Panc1 (cell line): ENCODE data around the gene OR4K17. TPM values are rescaled to one million over a fixed set of nuclear protein-coding genes. Genes with fewer than 3 reads are reported as not detected.

ENCODE experiments used
- ATAC-seq: fragments of 200-7000 bp; cut with Tn5 transposase; 2 replicates; pipeline ENCODE4 v1.9.1; 2020; ENCODE audit warnings: mild to moderate bottlenecking, moderate library complexity
- BruUV-seq: library from RNA; stranded (reverse); fragments of 400-500 nt; replicated peaks from 2 replicates; lab custom pipeline; 2021; lab: Mats Ljungman, UMichigan
- CTCF ChIA-PET: fragments of 300-600 bp; sonication (Branson Sonifier 250); formaldehyde crosslinking; loops from one replicate; lab custom pipeline; 2022; ENCODE audit warnings: antibody characterized with exemption; lab: Charles Lee
- POLR2A ChIA-PET: fragments of 300-600 bp; sonication (Branson Sonifier 250); formaldehyde crosslinking; loops from one replicate; lab custom pipeline; 2022; ENCODE audit warnings: antibody characterized with exemption; lab: Charles Lee
- DNase-seq: peaks from one replicate; pipeline ENCODE4 v3.0.0-alpha.2; 2010; ENCODE audit warnings: low read depth, low spot score
- H3K27ac ChIP-seq: 2 replicates; pipeline ENCODE4 v1.5.1; 2011; ENCODE audit warnings: mild to moderate bottlenecking, low read length, inconsistent platforms
- H3K27me3 ChIP-seq: fragments of 200-500 bp; sonication (Bioruptor generic); 2 replicates; pipeline ENCODE4 v1.6.0; 2014; ENCODE audit warnings: low read length, inconsistent platforms; ENCODE audit not compliant: control insufficient read depth, insufficient read depth
- H3K36me3 ChIP-seq: fragments of 200-500 bp; sonication (Bioruptor generic); 2 replicates; pipeline ENCODE4 v1.5.1; 2014; ENCODE audit warnings: inconsistent platforms, mild to moderate bottlenecking, low read length, moderate library complexity; ENCODE audit not compliant: control insufficient read depth, insufficient read depth
- H3K4me1 ChIP-seq: 2 replicates; pipeline ENCODE4 v1.5.1; 2011; ENCODE audit warnings: inconsistent platforms, mild to moderate bottlenecking, low read length, moderate library complexity; ENCODE audit not compliant: control insufficient read depth, insufficient read depth
- H3K4me3 ChIP-seq, 2 experiments: 2 replicates each; pipeline ENCODE4 v1.5.1; 2011 to 2012; ENCODE audit warnings: low read depth in 2 of 2, low read length in 2 of 2, mild to moderate bottlenecking in 2 of 2, inconsistent platforms in 1 of 2, moderate library complexity in 1 of 2
- H3K9me3 ChIP-seq: fragments of 200-500 bp; sonication (Bioruptor generic); 2 replicates; pipeline ENCODE4 v1.5.1; 2014; ENCODE audit warnings: low read depth, mild to moderate bottlenecking, inconsistent platforms, low read length, moderate library complexity; ENCODE audit not compliant: control insufficient read depth, insufficient read depth
- POLR2AphosphoS5 ChIP-seq: IDR thresholded peaks from 2 replicates; pipeline ENCODE4 v1.6.1; 2012; ENCODE audit warnings: mild to moderate bottlenecking, low read depth, low read length, moderate library complexity
- SIN3A ChIP-seq: IDR thresholded peaks from 2 replicates; pipeline ENCODE4 v1.6.1; 2012; ENCODE audit warnings: low read depth, mild to moderate bottlenecking, low read length, moderate library complexity, borderline replicate concordance; ENCODE audit not compliant: insufficient read depth
- TCF7L2 ChIP-seq: IDR thresholded peaks from 2 replicates; pipeline ENCODE4 v1.6.1; 2011; ENCODE audit warnings: mild to moderate bottlenecking, low read depth, low read length, inconsistent platforms
- in situ Hi-C: cut with HindIII; loops from 2 replicates; pipeline ENCODE4 v1.10.0; 2016; ENCODE audit warnings: low sequenced_read_pairs, low pct_unique_long_range_greater_than_20kb
- intact Hi-C: fragments of 100-400 bp; cut with micrococcal nuclease; formaldehyde crosslinking; loops from one replicate; pipeline ENCODE4 v1.10.0; 2022; ENCODE audit not compliant: unreplicated experiment
- total RNA-seq: library from RNA; stranded (reverse); gene quantifications from one replicate; pipeline ENCODE4 v1.2.1, GENCODE V29; 2021; ENCODE audit not compliant: unreplicated experiment
- TF ChIP-seq, protein P1 (sequence below), 2 experiments: IDR thresholded peaks; 2 replicates each; pipeline ENCODE4 v1.6.1; 2011 to 2012; ENCODE audit warnings: low read depth in 2 of 2, control low read depth in 1 of 2, low read length in 1 of 2, mild to moderate bottlenecking in 1 of 2, moderate library complexity in 1 of 2; ENCODE audit not compliant: insufficient read depth in 1 of 2
- TF ChIP-seq, protein P2 (sequence below): fragments of 450-650 bp; IDR thresholded peaks from 2 replicates; pipeline ENCODE4 v1.5.1; 2017; ENCODE audit warnings: mild to moderate bottlenecking

The OR4K17 gene
- total RNA-seq, 1 experiment from 2014 or later: not detected

DNA sequence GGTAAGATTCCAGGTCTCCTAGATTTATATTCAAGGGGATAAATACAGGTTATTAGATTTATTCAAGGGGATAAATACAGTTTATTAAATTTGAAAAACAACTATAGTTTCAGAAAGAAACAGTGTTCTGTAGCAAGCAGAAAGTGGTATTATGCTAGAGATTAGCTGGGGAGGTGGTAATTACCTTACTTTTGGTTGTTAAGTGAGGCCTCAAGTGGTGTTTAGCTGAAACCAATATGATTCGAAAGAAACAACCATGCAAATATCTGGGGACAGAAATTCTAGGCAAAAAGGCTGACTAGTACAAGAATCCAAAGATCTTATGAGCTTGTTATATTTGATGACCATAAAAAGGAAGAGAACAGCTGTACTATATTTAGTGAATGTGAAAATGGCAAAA is 34.3 kb downstream of the OR4K17 start:
- CTCF ChIA-PET: no interaction called here
- H3K36me3 ChIP-seq: no peaks in the 10 kb centered on the region
- H3K4me1 ChIP-seq: no peaks in the 10 kb centered on the region
- no peaks in the 10 kb centered on the region for H3K27me3 ChIP-seq
- POLR2A ChIA-PET: no interaction called here
- in situ Hi-C loops: no loop called here
- H3K9me3 ChIP-seq: no peaks in the 10 kb centered on the region
- no peak overlapping the region for H3K27ac ChIP-seq
- BruUV-seq: no TSS peak
- TF ChIP-seq, protein P1, sequence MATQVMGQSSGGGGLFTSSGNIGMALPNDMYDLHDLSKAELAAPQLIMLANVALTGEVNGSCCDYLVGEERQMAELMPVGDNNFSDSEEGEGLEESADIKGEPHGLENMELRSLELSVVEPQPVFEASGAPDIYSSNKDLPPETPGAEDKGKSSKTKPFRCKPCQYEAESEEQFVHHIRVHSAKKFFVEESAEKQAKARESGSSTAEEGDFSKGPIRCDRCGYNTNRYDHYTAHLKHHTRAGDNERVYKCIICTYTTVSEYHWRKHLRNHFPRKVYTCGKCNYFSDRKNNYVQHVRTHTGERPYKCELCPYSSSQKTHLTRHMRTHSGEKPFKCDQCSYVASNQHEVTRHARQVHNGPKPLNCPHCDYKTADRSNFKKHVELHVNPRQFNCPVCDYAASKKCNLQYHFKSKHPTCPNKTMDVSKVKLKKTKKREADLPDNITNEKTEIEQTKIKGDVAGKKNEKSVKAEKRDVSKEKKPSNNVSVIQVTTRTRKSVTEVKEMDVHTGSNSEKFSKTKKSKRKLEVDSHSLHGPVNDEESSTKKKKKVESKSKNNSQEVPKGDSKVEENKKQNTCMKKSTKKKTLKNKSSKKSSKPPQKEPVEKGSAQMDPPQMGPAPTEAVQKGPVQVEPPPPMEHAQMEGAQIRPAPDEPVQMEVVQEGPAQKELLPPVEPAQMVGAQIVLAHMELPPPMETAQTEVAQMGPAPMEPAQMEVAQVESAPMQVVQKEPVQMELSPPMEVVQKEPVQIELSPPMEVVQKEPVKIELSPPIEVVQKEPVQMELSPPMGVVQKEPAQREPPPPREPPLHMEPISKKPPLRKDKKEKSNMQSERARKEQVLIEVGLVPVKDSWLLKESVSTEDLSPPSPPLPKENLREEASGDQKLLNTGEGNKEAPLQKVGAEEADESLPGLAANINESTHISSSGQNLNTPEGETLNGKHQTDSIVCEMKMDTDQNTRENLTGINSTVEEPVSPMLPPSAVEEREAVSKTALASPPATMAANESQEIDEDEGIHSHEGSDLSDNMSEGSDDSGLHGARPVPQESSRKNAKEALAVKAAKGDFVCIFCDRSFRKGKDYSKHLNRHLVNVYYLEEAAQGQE (IDR thresholded peaks at IDR 0.05; ENCODE audit: insufficient read depth in 1 of 2, low read depth in 2 of 2, low read length in 1 of 2): no peak
- no peak for TF ChIP-seq SIN3A
- ATAC-seq (no peak), DNase-seq (no peak)
- intact Hi-C loops: no loop called here
- no peak overlapping the region for H3K4me3 ChIP-seq

DNA sequence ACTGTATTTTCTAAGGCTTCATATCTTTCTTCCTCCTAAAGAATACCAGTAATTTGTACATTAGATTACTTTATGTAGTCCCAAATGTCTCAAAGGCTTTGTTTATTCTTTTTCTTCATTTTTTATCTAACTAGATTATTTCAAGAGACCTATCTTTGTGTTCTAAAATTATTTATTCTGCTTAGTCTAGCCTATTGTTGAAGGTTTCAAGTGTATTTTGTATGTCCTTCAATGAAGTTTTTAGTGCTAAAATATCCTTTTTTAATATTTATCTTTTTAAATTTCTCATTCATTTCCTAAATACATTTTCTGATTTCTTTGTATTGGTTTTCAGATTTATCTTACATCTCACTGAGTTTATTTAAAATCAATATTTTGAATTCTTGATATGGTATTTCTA is 53.9 kb downstream of the OR4K17 start:
- ChIA-PET POLR2A (no interaction called here), CTCF (no interaction called here)
- ATAC-seq: no peak
- no peak for DNase-seq
- Histone ChIP-seq H3K36me3 (no peaks in the 10 kb centered on the region), H3K4me3 (no peak overlapping the region), H3K9me3 (no peaks in the 10 kb centered on the region), H3K27me3 (no peaks in the 10 kb centered on the region), H3K4me1 (no peaks in the 10 kb centered on the region), H3K27ac (no peak overlapping the region)
- no TSS peak for BruUV-seq
- no peak for TF ChIP-seq TCF7L2
- TF ChIP-seq, protein P2, sequence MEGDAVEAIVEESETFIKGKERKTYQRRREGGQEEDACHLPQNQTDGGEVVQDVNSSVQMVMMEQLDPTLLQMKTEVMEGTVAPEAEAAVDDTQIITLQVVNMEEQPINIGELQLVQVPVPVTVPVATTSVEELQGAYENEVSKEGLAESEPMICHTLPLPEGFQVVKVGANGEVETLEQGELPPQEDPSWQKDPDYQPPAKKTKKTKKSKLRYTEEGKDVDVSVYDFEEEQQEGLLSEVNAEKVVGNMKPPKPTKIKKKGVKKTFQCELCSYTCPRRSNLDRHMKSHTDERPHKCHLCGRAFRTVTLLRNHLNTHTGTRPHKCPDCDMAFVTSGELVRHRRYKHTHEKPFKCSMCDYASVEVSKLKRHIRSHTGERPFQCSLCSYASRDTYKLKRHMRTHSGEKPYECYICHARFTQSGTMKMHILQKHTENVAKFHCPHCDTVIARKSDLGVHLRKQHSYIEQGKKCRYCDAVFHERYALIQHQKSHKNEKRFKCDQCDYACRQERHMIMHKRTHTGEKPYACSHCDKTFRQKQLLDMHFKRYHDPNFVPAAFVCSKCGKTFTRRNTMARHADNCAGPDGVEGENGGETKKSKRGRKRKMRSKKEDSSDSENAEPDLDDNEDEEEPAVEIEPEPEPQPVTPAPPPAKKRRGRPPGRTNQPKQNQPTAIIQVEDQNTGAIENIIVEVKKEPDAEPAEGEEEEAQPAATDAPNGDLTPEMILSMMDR: no peak
- TF ChIP-seq, protein P1 (IDR thresholded peaks at IDR 0.05; ENCODE audit: insufficient read depth in 1 of 2, low read depth in 2 of 2, low read length in 1 of 2): no peak
- TF ChIP-seq POLR2AphosphoS5: no peak
- no peak for TF ChIP-seq SIN3A
- in situ Hi-C loops (no loop called here), intact Hi-C loops (no loop called here)
